GM18951 (cell line): ENCODE data around the gene CAMP.

Experiments used
- POLR2A ChIP-seq: IDR thresholded peaks from 4 replicates; pipeline ENCODE4 v1.6.1; 2011; ENCODE audit warnings: mild to moderate bottlenecking; ENCODE audit not compliant: insufficient read length, insufficient read depth; ENCODE audit errors: extremely low read depth
- in situ Hi-C: fragments of 300-500 bp; cut with MboI; formaldehyde crosslinking; loops from one replicate; pipeline ENCODE4 v1.12.0; 2022; ENCODE audit warnings: low sequenced_read_pairs, mixed read lengths, inconsistent platforms; ENCODE audit not compliant: unreplicated experiment

The CAMP gene

DNA sequence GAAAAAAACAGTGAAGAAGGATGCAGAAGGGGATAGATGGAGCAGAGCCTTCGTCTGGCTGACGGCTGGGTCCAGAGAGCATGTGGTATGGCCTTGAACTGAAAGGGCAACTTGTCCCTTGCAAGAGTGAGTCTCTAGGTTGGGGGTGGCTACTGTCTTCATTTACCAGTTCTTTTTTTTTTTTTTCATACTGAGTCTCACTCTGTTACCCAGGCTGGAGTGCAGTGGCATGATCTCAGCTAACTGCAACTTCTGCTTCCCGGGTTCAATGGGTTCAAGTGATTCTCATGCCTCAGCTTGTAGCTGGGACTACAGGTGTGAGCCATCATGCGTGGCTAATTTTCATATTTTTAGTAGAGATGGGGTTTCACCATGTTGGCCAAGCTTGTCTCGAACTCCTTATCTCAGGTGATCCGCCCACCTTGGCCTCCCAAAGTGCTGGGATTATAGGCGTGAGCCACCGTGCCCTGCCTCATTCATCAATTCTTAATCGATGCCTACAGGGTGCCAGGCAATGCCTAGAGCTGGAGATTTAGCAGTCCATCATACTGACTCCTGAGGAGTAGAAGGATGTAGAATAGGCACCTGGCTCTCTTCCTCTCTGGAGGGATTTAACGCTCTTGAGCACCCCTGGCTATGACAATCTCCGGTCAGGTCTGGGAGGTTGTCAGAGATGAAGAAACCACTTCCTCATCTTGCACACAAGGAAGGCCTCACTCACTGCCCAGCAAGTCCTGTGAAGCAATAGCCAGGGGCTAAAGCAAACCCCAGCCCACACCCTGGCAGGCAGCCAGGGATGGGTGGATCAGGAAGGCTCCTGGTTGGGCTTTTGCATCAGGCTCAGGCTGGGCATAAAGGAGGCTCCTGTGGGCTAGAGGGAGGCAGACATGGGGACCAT lies at the start of gene CAMP:
Gene CAMP, plus strand, starts transcription at position 880 of the 898 bp plus-strand sequence. Its CDS starts 17 bp downstream, at position 897.
- peak; percentile 33 for TF ChIP-seq POLR2A
- in situ Hi-C loops = no loop called here

DNA sequence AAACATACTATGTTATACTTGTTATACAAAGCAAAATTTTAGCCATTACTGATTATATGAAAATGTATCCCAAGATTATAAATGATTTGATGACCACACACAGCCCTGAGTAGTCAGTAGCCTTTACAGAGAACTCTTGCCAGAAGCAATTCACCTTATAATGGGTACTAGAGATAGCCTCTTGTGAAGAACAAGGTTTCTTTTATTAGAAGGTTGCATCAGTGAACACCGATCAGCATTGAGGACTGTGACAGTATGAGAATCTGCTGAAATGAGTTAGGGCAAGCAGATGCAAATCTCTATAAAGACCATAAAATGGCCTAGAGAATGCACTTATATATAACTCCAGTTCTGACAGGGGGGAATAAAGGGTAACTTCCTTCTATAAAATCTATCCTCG lies 45.2 kb upstream of the CAMP start:
- no peak for TF ChIP-seq POLR2A
- in situ Hi-C loops = no loop called here

DNA sequence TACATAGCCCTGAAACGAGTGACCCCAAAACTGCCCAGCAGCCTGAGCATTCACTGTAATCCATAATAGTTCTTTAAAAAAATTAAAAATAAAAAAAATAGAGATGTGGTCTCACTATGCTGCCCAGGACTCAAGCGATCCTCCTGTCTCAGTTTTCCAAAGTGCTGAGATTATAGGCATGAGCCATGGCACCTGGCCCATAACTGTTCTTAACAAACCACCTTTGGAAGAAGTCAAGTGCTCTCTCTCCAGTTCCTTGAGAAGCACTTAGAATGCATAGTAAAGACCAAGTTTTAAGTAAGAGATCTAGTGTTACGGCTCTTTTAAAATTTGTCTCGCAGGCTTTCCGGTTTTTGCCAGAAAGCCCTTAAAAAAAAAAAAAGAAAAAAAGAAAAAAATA lies 43.3 kb upstream of the CAMP start:
- in situ Hi-C loops = no loop called here
- TF ChIP-seq POLR2A = no peak

DNA sequence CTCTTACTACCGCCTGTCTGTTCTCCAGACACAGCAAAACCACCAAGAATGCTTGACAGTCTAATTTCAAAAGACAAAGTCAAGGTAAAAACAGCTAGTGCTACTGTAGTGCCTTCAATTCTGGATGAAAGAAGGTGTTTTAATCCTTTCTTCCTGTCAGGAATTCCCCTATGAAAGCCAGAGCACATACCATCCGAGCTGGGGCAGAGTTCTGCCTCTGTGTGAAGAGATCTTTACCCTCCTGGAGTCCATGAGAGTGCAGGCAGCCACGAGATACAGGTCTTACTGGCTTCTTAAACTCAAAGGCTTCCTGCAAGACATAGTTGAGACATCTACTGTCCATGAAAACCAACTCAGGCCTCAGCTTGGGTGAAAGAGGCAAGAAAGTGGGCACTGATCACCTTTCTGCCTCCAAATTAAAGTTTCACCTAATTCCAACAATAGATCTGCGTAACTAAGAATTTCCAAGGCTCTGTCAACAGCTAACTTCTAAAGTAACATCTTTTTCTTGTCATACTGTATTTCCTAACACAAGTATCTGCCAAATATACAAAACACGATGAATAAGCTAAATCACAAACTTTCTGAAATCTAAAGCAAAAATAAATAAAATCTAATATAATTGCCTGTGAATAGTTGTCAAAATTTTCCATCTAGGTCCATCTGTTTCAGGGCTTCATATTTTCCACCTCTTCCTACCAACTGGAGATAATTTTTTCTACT lies 42.6 kb upstream of the CAMP start:
- in situ Hi-C loops = no loop called here
- no peak for TF ChIP-seq POLR2A

GRCh38 chr3:48184299-48184698 lies 39.0 kb upstream of the CAMP start:
- in situ Hi-C loops = no loop called here
- no peak for TF ChIP-seq POLR2A

GRCh38 chr3:48185129-48185528 lies 38.2 kb upstream of the CAMP start:
- no peak for TF ChIP-seq POLR2A
- in situ Hi-C loops = no loop called here

GRCh38 chr3:48186631-48187300 lies 36.5 kb upstream of the CAMP start:
- no peak for TF ChIP-seq POLR2A
- in situ Hi-C loops = no loop called here

DNA sequence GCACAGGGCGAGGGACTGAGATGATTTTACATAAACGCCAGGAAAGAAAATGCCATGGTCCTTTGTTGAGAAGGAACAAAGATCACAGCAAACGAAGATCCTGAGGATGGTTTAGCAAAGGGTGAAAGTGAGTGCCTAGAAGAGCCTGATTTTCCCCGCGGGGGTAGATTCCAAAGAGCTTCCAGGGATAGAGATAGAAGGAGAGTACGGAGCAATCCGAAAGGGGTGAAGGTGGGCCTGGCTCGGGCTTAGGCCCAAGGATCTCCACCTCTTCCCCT lies 36.1 kb upstream of the CAMP start:
- TF ChIP-seq POLR2A = no peak
- in situ Hi-C loops = no loop called here

DNA sequence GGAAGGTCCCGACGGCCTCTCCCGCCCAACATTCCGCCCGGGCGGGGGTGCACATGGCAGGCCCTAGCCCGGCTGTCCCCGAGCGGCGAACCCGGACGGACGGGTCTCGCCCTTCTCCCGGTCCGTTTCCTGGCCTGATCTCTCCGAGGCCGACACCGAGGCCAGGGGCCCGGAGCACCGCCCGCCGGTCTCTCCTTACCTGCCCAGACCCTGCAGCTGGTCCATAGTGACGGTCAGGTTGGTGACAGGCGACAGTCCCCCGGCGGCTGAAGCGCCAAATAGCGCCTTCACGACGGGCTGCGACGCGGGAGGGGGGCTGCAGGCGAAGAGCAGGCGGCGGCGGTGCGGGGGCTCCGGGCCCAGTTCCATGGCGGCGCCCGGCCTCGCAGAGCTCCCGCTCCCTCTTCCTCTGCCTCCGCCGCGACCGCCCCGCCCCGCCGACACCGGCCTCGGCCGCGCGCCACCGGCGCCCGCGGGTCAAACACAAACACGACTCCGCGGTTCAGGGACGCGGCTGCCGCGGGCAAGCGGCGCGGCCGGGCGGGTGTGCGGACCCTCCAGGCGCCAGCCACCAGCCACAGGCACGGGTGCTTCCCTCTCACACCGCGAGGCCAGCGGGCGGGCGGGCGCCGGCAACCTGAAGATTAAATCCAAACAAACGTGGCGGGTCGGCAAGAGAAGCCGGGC lies 35.6 kb upstream of the CAMP start:
- TF ChIP-seq POLR2A = no peak
- in situ Hi-C loops = no loop called here

- in situ Hi-C loops = no loop called here
These were observed 34.8 kb upstream of the CAMP start, which contains the start of gene CDC25A for GRCh38 chr3:48188266-48189201. Gene CDC25A (minus strand): TSS chr3:48188417. CDS start chr3:48187947, 470 bp downstream.

DNA sequence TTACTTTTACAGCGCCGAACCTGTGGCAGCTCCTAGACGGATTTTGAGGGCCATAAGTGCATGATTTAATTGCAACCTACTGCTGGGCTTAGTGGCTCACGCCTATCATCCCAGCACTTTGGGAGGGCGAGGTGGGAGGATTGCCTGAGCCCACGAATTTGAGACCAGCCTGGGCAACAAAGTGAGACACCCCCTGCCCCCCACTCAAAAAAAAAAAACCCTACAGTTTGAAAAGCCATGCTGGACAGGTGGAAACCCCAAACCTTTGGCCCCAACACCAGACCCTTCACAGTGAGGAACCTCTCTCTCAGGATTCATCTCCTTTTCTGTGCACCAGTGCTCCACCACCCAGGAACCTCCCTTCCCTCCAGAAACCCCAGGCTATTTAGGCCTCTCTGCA lies 34.0 kb upstream of the CAMP start:
- TF ChIP-seq POLR2A = no peak
- in situ Hi-C loops = no loop called here

More at GRCh38 chr3:48188266-48189201, 34.8 kb upstream of the CAMP start, which contains the start of gene CDC25A:
- peak; percentile 82 for TF ChIP-seq POLR2A

DNA sequence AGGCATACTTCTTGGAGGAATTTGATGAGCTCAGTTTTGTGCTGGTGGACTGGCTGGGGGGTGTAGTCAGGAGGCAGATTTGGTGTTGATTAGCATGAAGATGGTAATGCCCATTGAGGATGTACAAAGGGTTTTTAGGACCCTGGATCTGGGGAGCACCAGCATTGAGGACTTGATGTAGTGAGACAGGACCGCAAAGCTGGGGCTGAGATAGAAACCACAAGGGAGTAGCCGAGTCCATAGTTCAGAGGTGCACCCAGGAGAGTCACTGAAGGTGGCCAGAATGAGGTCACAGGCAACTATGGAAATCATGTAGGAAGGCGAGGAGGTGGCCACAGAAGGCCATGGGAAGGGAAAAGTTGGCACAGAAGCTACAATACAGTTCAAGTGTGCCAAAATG lies 32.4 kb upstream of the CAMP start:
- in situ Hi-C loops = no loop called here
- no peak for TF ChIP-seq POLR2A
